Neural progenitor cell (in vitro differentiated cells): ENCODE data around the gene TEKT3. TPM values are rescaled to one million over a fixed set of nuclear protein-coding genes. Genes with fewer than 3 reads are reported as not detected.

ENCODE experiments used
- DNase-seq: peaks from one replicate; pipeline ENCODE4 v3.0.0-alpha.2; 2016; ENCODE audit warnings: low spot score
- H2AFZ ChIP-seq: fragments of 200-600 bp; sonication (generic); replicated peaks from 2 replicates; pipeline ENCODE4 v1.6.1; 2016; ENCODE audit warnings: antibody characterized with exemption
- H3F3A ChIP-seq: fragments of 200-600 bp; sonication (generic); 2 replicates; pipeline ENCODE4 v1.6.1; 2016; ENCODE audit warnings: antibody characterized with exemption, low read depth
- H3K27ac ChIP-seq: fragments of 200-600 bp; sonication (generic); 2 replicates; pipeline ENCODE4 v1.5.1; 2016; ENCODE audit warnings: mild to moderate bottlenecking
- H3K27me3 ChIP-seq: fragments of 200-600 bp; sonication (generic); 2 replicates; pipeline ENCODE4 v1.6.1; 2016; ENCODE audit warnings: mild to moderate bottlenecking, moderate library complexity
- H3K36me3 ChIP-seq: fragments of 200-600 bp; sonication (generic); 2 replicates; pipeline ENCODE4 v1.5.1; 2016
- H3K4me1 ChIP-seq: fragments of 200-600 bp; sonication (generic); 2 replicates; pipeline ENCODE4 v1.6.1; 2016; ENCODE audit warnings: mixed run types
- H3K4me2 ChIP-seq: fragments of 200-600 bp; sonication (generic); 2 replicates; pipeline ENCODE4 v1.6.1; 2016
- H3K4me3 ChIP-seq: fragments of 200-600 bp; sonication (generic); 2 replicates; pipeline ENCODE4 v1.5.1; 2016
- H3K79me2 ChIP-seq: fragments of 200-600 bp; sonication (generic); 2 replicates; pipeline ENCODE4 v1.6.1; 2016; ENCODE audit warnings: low read depth
- H3K9ac ChIP-seq: fragments of 200-600 bp; sonication (generic); 2 replicates; pipeline ENCODE4 v1.6.1; 2016
- H3K9me3 ChIP-seq: fragments of 200-600 bp; sonication (generic); 2 replicates; pipeline ENCODE4 v1.5.1; 2016; ENCODE audit warnings: low read depth
- H4K20me1 ChIP-seq: fragments of 200-600 bp; sonication (generic); 2 replicates; pipeline ENCODE4 v1.6.1; 2016; ENCODE audit warnings: low read depth
- H3K27ac Mint-ChIP-seq: 3 replicates; pipeline ENCODE4 v1.8.0; 2021; ENCODE audit warnings: mixed read lengths
- H3K27me3 Mint-ChIP-seq: 2 replicates; pipeline ENCODE4 v1.8.0; 2022; ENCODE audit warnings: low read depth, mild to moderate bottlenecking, inconsistent platforms, moderate library complexity, mixed read lengths; ENCODE audit not compliant: insufficient read depth
- H3K36me3 Mint-ChIP-seq: 3 replicates; pipeline ENCODE4 v1.8.0; 2021; ENCODE audit warnings: mixed read lengths
- H3K4me1 Mint-ChIP-seq: 3 replicates; pipeline ENCODE4 v1.8.0; 2021; ENCODE audit warnings: mixed read lengths
- H3K4me3 Mint-ChIP-seq: 3 replicates; pipeline ENCODE4 v1.8.0; 2021; ENCODE audit warnings: mild to moderate bottlenecking, moderate library complexity, mixed read lengths
- H3K9me3 Mint-ChIP-seq: 3 replicates; pipeline ENCODE4 v1.8.0; 2020; ENCODE audit warnings: mixed read lengths
- CTCF ChIP-seq: fragments of 200-600 bp; sonication (generic); IDR thresholded peaks from 2 replicates; pipeline ENCODE4 v1.5.1; 2017; ENCODE audit warnings: antibody characterized with exemption, mild to moderate bottlenecking
- EZH2 ChIP-seq: fragments of 200-600 bp; sonication (generic); IDR thresholded peaks from 2 replicates; pipeline ENCODE4 v1.6.1; 2017; ENCODE audit warnings: antibody characterized with exemption, mild to moderate bottlenecking, moderate library complexity
- EZH2phosphoT487 ChIP-seq: fragments of 200-600 bp; sonication (generic); IDR thresholded peaks from 2 replicates; pipeline ENCODE4 v1.6.1; 2017; ENCODE audit warnings: antibody characterized with exemption
- total RNA-seq: library from RNA; depleted of rRNA; stranded (reverse); fragments of >200 nt; gene quantifications from 2 replicates; pipeline ENCODE4 v1.2.3, GENCODE V29; 2015; ENCODE audit warnings: low replicate concordance

The TEKT3 gene
- total RNA-seq, 1 donor from 2014 or later, result 0.97 TPM

- peaks cover 34% of the 10 kb centered on the region for H3K27me3 Mint-ChIP-seq
- peak; percentile 75 for TF ChIP-seq CTCF
- no peak for TF ChIP-seq EZH2phosphoT487
Measured at GRCh38 chr17:15260376-15261257, 80.8 kb downstream of the TEKT3 start.

DNA sequence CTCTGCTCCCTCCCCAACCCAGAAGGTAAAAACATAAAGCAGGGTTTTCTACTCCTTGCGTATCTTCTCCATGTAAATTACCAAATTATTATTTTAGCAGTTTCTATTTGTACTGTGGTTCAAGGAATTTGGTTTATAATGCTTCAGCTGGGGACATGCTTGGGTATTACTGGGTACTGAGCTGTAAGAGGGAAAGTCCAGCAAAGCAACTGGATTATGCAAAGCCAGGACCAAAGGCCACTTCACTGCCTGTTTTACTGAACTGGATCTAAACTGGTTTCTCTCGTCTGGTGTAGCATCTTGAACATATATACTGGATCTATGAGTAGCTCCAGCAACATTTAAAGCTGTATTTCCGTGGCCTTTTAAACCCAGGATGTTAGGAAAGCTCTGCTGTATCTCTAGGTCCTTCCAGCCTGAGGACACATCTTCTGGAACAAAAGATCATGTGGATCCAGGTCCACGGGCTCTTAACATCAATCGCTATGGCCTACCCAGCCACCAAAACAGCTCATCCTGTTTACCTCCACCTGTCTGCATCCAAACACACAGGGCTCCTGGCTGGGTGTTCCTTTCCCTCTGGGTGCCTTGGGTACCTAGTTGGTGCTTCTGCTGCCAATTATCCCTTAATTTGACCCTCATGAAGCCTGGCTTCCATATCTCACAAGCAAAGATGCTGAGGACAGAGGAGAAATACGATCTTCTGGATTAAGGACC lies 83.4 kb downstream of the TEKT3 start:
- Histone ChIP-seq H3K36me3 (no peaks in the 10 kb centered on the region), H3K9me3 (no peaks in the 10 kb centered on the region), H3K79me2 (no peaks in the 10 kb centered on the region), H3K4me3 (no peak overlapping the region), H3K4me1 (peaks cover 8% of the 10 kb centered on the region), H3F3A (peaks cover 21% of the 10 kb centered on the region), H3K9ac (no peak overlapping the region), H4K20me1 (no peaks in the 10 kb centered on the region), H3K27ac (no peak overlapping the region), H3K4me2 (no peak overlapping the region), H2AFZ (no peak overlapping the region), H3K27me3 (peaks cover 61% of the 10 kb centered on the region)
- H3K9me3 Mint-ChIP-seq, result peaks cover 3% of the 10 kb centered on the region
- peaks cover 22% of the 10 kb centered on the region for H3K4me1 Mint-ChIP-seq
- no peak overlapping the region for H3K4me3 Mint-ChIP-seq
- H3K36me3 Mint-ChIP-seq, result peaks cover 9% of the 10 kb centered on the region
- H3K27ac Mint-ChIP-seq, result no peak overlapping the region
- peaks cover 23% of the 10 kb centered on the region for H3K27me3 Mint-ChIP-seq
- no peak for DNase-seq
- no peak for TF ChIP-seq EZH2
- no peak for TF ChIP-seq EZH2phosphoT487
- no peak for TF ChIP-seq CTCF

More at GRCh38 chr17:15260376-15261257, 80.8 kb downstream of the TEKT3 start:
- peaks cover 30% of the 10 kb centered on the region for H3F3A ChIP-seq
- peak overlapping the region; percentile 80 for H3K4me2 ChIP-seq
- peaks cover 3% of the 10 kb centered on the region for H4K20me1 ChIP-seq
- peak overlapping the region; percentile 57 for H3K4me3 ChIP-seq
- peaks cover 3% of the 10 kb centered on the region for H3K36me3 Mint-ChIP-seq
- H3K4me1 ChIP-seq, result peaks cover 8% of the 10 kb centered on the region
- no peak overlapping the region for H3K9ac ChIP-seq
- peak overlapping the region; percentile 98 for H2AFZ ChIP-seq
- H3K4me3 Mint-ChIP-seq, result peak overlapping the region; percentile 92
- H3K9me3 ChIP-seq, result no peaks in the 10 kb centered on the region
- H3K36me3 ChIP-seq, result no peaks in the 10 kb centered on the region
- H3K79me2 ChIP-seq, result no peaks in the 10 kb centered on the region
- DNase-seq, result peak; percentile 91
- peaks cover 88% of the 10 kb centered on the region for H3K27me3 ChIP-seq
- peaks cover under 1% of the 10 kb centered on the region for H3K9me3 Mint-ChIP-seq
- H3K27ac Mint-ChIP-seq, result peak overlapping the region; percentile 37
- H3K27ac ChIP-seq, result no peak overlapping the region
- peaks cover 29% of the 10 kb centered on the region for H3K4me1 Mint-ChIP-seq

- Histone ChIP-seq H3K27ac (no peak overlapping the region), H3K4me2 (no peak overlapping the region), H3K79me2 (no peaks in the 10 kb centered on the region), H3K36me3 (no peaks in the 10 kb centered on the region), H3K27me3 (peaks cover 55% of the 10 kb centered on the region), H3K9ac (no peak overlapping the region), H4K20me1 (no peaks in the 10 kb centered on the region), H3F3A (peaks cover 14% of the 10 kb centered on the region), H3K4me1 (peaks cover 8% of the 10 kb centered on the region), H2AFZ (peak overlapping the region; percentile 58), H3K4me3 (no peak overlapping the region), H3K9me3 (no peaks in the 10 kb centered on the region)
- DNase-seq, result peak; percentile 83
- Mint-ChIP-seq H3K4me1 (peaks cover 21% of the 10 kb centered on the region), H3K9me3 (peaks cover 3% of the 10 kb centered on the region), H3K27me3 (peaks cover 21% of the 10 kb centered on the region), H3K27ac (no peak overlapping the region), H3K4me3 (no peak overlapping the region), H3K36me3 (peaks cover 9% of the 10 kb centered on the region)
- TF ChIP-seq EZH2 (no peak), CTCF (peak; percentile 82), EZH2phosphoT487 (no peak)
Measured at GRCh38 chr17:15257258-15257788, 84.1 kb downstream of the TEKT3 start.
